ENCODE results near the gene MEGF6. TPM values are rescaled to one million over a fixed set of nuclear protein-coding genes. Genes with fewer than 3 reads are reported as not detected.

MEGF6 gene
- total RNA-seq, 1 donor from 2014 or later = 64.7 TPM

DNA sequence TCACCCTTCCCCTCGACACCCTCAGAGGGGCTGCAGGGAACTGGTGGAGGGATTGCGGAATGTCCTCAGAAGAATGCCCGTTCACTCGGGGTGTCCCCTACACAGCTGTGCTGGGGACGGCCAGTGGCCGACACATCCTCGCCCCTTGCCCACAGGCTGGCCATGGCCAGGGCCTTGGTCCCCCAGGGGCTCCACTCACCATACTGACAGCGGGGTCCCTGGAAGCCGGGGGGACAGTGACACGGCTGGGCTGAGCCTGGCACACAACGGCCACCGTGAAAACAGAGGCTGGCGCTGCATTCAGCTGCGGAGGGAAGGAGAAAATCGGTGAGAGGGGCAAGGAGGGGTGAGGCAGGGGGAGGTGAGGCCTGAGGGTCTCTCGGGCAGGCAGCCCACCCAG is 31.7 kb downstream of the MEGF6 start:
- Mint-ChIP-seq H3K36me3 (ENCODE audit: unreplicated experiment) (no peaks in the 10 kb centered on the region), H3K9me3 (ENCODE audit: unreplicated experiment) (peaks cover 3% of the 10 kb centered on the region), H3K4me3 (ENCODE audit: unreplicated experiment) (no peak overlapping the region), H3K27me3 (ENCODE audit: unreplicated experiment) (peaks cover 8% of the 10 kb centered on the region), H3K4me1 (ENCODE audit: low read depth, unreplicated experiment) (peaks cover 5% of the 10 kb centered on the region), H3K27ac (ENCODE audit: unreplicated experiment) (no peak overlapping the region)
- DNase-seq = no peak
- TF ChIP-seq, protein P1, sequence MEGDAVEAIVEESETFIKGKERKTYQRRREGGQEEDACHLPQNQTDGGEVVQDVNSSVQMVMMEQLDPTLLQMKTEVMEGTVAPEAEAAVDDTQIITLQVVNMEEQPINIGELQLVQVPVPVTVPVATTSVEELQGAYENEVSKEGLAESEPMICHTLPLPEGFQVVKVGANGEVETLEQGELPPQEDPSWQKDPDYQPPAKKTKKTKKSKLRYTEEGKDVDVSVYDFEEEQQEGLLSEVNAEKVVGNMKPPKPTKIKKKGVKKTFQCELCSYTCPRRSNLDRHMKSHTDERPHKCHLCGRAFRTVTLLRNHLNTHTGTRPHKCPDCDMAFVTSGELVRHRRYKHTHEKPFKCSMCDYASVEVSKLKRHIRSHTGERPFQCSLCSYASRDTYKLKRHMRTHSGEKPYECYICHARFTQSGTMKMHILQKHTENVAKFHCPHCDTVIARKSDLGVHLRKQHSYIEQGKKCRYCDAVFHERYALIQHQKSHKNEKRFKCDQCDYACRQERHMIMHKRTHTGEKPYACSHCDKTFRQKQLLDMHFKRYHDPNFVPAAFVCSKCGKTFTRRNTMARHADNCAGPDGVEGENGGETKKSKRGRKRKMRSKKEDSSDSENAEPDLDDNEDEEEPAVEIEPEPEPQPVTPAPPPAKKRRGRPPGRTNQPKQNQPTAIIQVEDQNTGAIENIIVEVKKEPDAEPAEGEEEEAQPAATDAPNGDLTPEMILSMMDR (IDR thresholded peaks at IDR 0.05; ENCODE audit: partially characterized antibody, unreplicated experiment) = no peak

DNA sequence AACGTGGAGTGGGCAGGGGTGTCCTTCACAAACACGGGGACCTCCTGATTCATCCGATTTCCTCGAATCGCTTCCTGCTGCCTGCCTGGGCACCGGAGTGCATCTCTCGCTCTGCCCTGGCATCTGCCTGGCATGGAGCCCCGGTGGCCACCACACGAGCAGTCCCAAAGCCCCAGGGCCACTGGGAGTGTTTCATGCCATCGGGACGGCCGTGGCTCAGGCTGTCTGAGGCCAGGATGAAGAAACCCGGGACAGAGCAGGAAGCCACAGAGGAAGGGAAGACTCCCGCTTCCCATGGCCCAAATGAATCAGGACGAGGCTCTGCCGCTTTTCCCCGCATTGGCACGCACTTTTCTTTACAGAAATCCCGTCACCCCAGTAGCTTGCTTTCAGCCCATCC is 32.4 kb downstream of the MEGF6 start:
- no peak overlapping the region for H3K27ac Mint-ChIP-seq (ENCODE audit: unreplicated experiment)
- H3K27me3 Mint-ChIP-seq (ENCODE audit: unreplicated experiment) = peaks cover 9% of the 10 kb centered on the region
- DNase-seq = no peak
- peak overlapping the region; percentile 55 for H3K4me3 Mint-ChIP-seq (ENCODE audit: unreplicated experiment)
- H3K9me3 Mint-ChIP-seq (ENCODE audit: unreplicated experiment) = peaks cover 3% of the 10 kb centered on the region
- TF ChIP-seq, protein P1 (IDR thresholded peaks at IDR 0.05; ENCODE audit: partially characterized antibody, unreplicated experiment) = no peak
- H3K36me3 Mint-ChIP-seq (ENCODE audit: unreplicated experiment) = no peaks in the 10 kb centered on the region
- peaks cover 5% of the 10 kb centered on the region for H3K4me1 Mint-ChIP-seq (ENCODE audit: low read depth, unreplicated experiment)

DNA sequence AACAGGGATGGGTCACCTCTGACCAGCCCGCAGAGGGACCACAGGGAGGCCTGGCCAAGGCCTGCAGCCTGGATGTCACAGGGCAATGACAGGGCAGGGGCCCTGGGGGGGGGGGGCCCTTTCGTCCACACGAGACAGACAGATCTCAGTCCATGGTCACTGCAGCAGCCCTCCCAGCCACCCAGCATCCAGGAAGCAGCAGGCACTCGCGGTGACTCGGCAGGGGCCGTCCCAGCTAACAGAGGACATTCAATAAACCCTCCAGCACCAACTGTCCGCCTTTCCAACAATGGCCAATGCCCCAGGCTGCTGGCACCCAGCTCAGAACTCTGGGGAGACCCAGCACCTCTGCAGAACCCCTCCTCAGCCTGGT is 32.9 kb downstream of the MEGF6 start:
- TF ChIP-seq, protein P1 (IDR thresholded peaks at IDR 0.05; ENCODE audit: partially characterized antibody, unreplicated experiment) = no peak
- DNase-seq = no peak
- peaks cover 9% of the 10 kb centered on the region for H3K27me3 Mint-ChIP-seq (ENCODE audit: unreplicated experiment)
- peaks cover 3% of the 10 kb centered on the region for H3K9me3 Mint-ChIP-seq (ENCODE audit: unreplicated experiment)
- H3K36me3 Mint-ChIP-seq (ENCODE audit: unreplicated experiment) = no peaks in the 10 kb centered on the region
- H3K27ac Mint-ChIP-seq (ENCODE audit: unreplicated experiment) = no peak overlapping the region
- peaks cover 5% of the 10 kb centered on the region for H3K4me1 Mint-ChIP-seq (ENCODE audit: low read depth, unreplicated experiment)
- no peak overlapping the region for H3K4me3 Mint-ChIP-seq (ENCODE audit: unreplicated experiment)

DNA sequence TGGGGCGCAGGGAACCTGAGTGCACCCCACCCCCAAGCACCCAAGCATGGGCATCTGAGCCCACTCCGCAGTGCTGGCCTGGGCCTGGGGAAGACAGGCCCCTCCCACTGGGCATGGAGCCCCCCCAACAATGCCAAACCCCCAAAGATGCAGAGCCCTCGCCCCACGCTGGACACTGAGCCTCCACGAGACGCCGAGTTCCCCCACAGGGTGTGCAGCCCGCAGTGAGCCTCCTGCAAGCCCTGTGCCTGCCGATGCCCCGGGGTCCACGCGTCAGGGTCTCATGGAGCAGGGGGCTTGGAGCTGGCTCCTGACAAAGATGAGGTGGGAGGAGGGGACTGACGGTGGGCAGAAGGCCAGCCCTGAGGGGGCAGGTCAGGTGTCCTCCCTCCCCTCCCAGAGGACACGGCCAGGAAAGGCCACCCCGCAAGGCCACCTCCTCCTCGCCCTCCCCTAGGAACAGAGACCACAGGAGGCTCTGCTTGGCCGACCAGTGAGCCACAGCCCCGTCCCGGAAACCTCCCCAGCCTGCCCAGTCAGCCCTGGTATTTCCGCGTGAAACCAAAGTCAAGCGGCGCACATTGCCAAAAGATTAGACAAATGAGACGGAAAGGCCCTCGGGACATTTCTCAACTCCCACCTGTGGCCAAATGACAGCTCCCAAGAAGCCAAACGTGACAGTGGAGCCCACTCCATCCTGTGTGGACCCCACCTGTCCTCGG is 33.4 kb downstream of the MEGF6 start:
- Mint-ChIP-seq H3K4me3 (ENCODE audit: unreplicated experiment) (no peak overlapping the region), H3K4me1 (ENCODE audit: low read depth, unreplicated experiment) (peaks cover 5% of the 10 kb centered on the region), H3K27ac (ENCODE audit: unreplicated experiment) (no peak overlapping the region), H3K27me3 (ENCODE audit: unreplicated experiment) (peaks cover 9% of the 10 kb centered on the region), H3K9me3 (ENCODE audit: unreplicated experiment) (peaks cover 3% of the 10 kb centered on the region), H3K36me3 (ENCODE audit: unreplicated experiment) (no peaks in the 10 kb centered on the region)
- TF ChIP-seq, protein P1 (IDR thresholded peaks at IDR 0.05; ENCODE audit: partially characterized antibody, unreplicated experiment) = no peak
- no peak for DNase-seq

DNA sequence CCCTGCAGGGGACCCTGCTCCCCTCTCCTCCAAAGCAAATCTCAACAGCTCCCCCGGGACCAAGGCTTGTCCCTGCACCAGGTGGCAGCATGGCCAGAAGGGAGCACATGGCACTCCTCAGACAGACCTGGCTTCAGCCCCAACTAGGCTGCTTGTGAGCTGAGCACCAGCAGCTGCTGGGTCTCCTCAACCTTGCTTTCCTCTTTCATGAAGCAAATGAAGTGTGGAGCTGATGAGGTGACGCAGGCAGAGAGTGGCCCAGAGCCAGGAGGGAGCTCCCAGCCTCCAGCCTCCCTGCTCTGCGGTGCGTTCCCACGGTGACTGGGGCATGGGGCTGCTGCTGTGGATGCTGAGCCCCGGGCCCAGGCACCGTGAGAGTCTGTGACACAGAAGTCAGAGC is 34.0 kb downstream of the MEGF6 start:
- Mint-ChIP-seq H3K36me3 (ENCODE audit: unreplicated experiment) (no peaks in the 10 kb centered on the region), H3K9me3 (ENCODE audit: unreplicated experiment) (peaks cover 3% of the 10 kb centered on the region), H3K4me3 (ENCODE audit: unreplicated experiment) (no peak overlapping the region), H3K27me3 (ENCODE audit: unreplicated experiment) (peaks cover 9% of the 10 kb centered on the region), H3K4me1 (ENCODE audit: low read depth, unreplicated experiment) (peaks cover 5% of the 10 kb centered on the region), H3K27ac (ENCODE audit: unreplicated experiment) (no peak overlapping the region)
- TF ChIP-seq, protein P1 (IDR thresholded peaks at IDR 0.05; ENCODE audit: partially characterized antibody, unreplicated experiment) = no peak
- no peak for DNase-seq
